Mucosa of stomach (tissue), 1 donor: ENCODE measurements around the gene PTH2.
A peak's percentile ranks its signal among the peaks of the same experiment; 100 is the strongest.

Experiments
- H3K27me3 ChIP-seq: one replicate; pipeline ENCODE4 v1.7.0; 2013; ENCODE audit warnings: mild to moderate bottlenecking, low read length; ENCODE audit not compliant: control insufficient read depth, insufficient read depth
- H3K36me3 ChIP-seq: one replicate; pipeline ENCODE4 v1.7.0; 2013; ENCODE audit warnings: low read length; ENCODE audit not compliant: control insufficient read depth, insufficient read depth
- H3K4me1 ChIP-seq: one replicate; pipeline ENCODE4 v1.7.0; 2013; ENCODE audit warnings: mild to moderate bottlenecking, low read length; ENCODE audit not compliant: control insufficient read depth, insufficient read depth
- H3K4me3 ChIP-seq: one replicate; pipeline ENCODE4 v1.7.0; 2013; ENCODE audit warnings: low read length
- H3K9ac ChIP-seq: one replicate; pipeline ENCODE4 v1.7.0; 2013; ENCODE audit warnings: mild to moderate bottlenecking, low read length, moderate library complexity
- H3K9me3 ChIP-seq: one replicate; pipeline ENCODE4 v1.7.0; 2013; ENCODE audit warnings: mild to moderate bottlenecking, low read length, moderate library complexity; ENCODE audit not compliant: control insufficient read depth
- donor health status: Pancreatic carcinoma.

The PTH2 gene

GRCh38 chr19:49459388-49459787 is 36.1 kb upstream of the PTH2 start:
- H3K9ac ChIP-seq = no peak overlapping the region
- H3K4me3 ChIP-seq = no peak overlapping the region
- no peaks in the 10 kb centered on the region for H3K27me3 ChIP-seq
- H3K36me3 ChIP-seq = no peaks in the 10 kb centered on the region
- no peaks in the 10 kb centered on the region for H3K9me3 ChIP-seq
- peaks cover 5% of the 10 kb centered on the region for H3K4me1 ChIP-seq

DNA sequence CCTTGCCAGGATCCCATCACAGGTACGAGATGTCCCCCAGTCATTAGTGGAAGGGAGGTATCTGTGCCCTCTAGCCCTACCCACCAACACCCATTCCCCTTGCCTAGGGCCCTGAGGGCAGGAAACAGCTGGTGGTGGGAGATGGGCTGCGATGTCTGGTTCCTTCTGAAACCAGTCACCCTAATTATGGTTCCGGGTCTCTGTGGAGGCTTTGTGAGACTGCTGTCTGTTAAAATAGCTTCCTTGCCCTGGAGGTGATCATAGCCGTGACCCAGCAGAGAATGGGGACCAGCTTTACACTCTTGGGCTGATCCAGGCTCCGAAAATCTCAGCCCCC is 35.3 kb upstream of the PTH2 start:
- H3K27me3 ChIP-seq = no peaks in the 10 kb centered on the region
- no peaks in the 10 kb centered on the region for H3K9me3 ChIP-seq
- H3K4me1 ChIP-seq = peaks cover 11% of the 10 kb centered on the region
- no peak overlapping the region for H3K4me3 ChIP-seq
- H3K9ac ChIP-seq = no peak overlapping the region
- no peaks in the 10 kb centered on the region for H3K36me3 ChIP-seq

- no peaks in the 10 kb centered on the region for H3K27me3 ChIP-seq
- no peaks in the 10 kb centered on the region for H3K9me3 ChIP-seq
- no peaks in the 10 kb centered on the region for H3K36me3 ChIP-seq
- no peak overlapping the region for H3K4me3 ChIP-seq
- peaks cover 15% of the 10 kb centered on the region for H3K4me1 ChIP-seq
- no peak overlapping the region for H3K9ac ChIP-seq
Observed at GRCh38 chr19:49456326-49456725, 33.1 kb upstream of the PTH2 start.

- Histone ChIP-seq H3K9ac (no peak overlapping the region), H3K36me3 (no peaks in the 10 kb centered on the region), H3K4me3 (no peak overlapping the region), H3K9me3 (no peaks in the 10 kb centered on the region), H3K4me1 (peaks cover 19% of the 10 kb centered on the region), H3K27me3 (no peaks in the 10 kb centered on the region)
Observed at GRCh38 chr19:49455773-49456172, 32.5 kb upstream of the PTH2 start.

GRCh38 chr19:49453757-49454240 is 30.6 kb upstream of the PTH2 start:
- no peaks in the 10 kb centered on the region for H3K27me3 ChIP-seq
- H3K9ac ChIP-seq = peak overlapping the region; percentile 97
- H3K36me3 ChIP-seq = peaks cover 7% of the 10 kb centered on the region
- no peaks in the 10 kb centered on the region for H3K9me3 ChIP-seq
- H3K4me1 ChIP-seq = peaks cover 22% of the 10 kb centered on the region
- peak overlapping the region; percentile 81 for H3K4me3 ChIP-seq

GRCh38 chr19:49453013-49453756 is 29.9 kb upstream of the PTH2 start, which contains the start of gene ALDH16A1:
TSS of gene ALDH16A1 (plus strand) at chr19:49453225. CDS start at chr19:49453332, 107 bp downstream.
- H3K36me3 ChIP-seq = peaks cover 9% of the 10 kb centered on the region
- peaks cover 18% of the 10 kb centered on the region for H3K4me1 ChIP-seq
- no peaks in the 10 kb centered on the region for H3K27me3 ChIP-seq
- peak within 1 kb of the TSS; percentile 97 for H3K9ac ChIP-seq
- peak within 1 kb of the TSS; percentile 81 for H3K4me3 ChIP-seq
- no peaks in the 10 kb centered on the region for H3K9me3 ChIP-seq

- H3K9ac ChIP-seq = peak within 1 kb of the TSS; percentile 97
- peaks cover 18% of the 10 kb centered on the region for H3K4me1 ChIP-seq
- no peaks in the 10 kb centered on the region for H3K9me3 ChIP-seq
- H3K36me3 ChIP-seq = peaks cover 9% of the 10 kb centered on the region
- H3K4me3 ChIP-seq = peak within 1 kb of the TSS; percentile 99
- no peaks in the 10 kb centered on the region for H3K27me3 ChIP-seq
Observed at GRCh38 chr19:49451430-49452181, 28.4 kb upstream of the PTH2 start, which contains the start of gene PIH1D1. TSS of gene PIH1D1 (minus strand) at chr19:49451814. CDS start at chr19:49451574, 240 bp downstream.

GRCh38 chr19:49450405-49450804 is 27.2 kb upstream of the PTH2 start:
- peaks cover 9% of the 10 kb centered on the region for H3K36me3 ChIP-seq
- H3K27me3 ChIP-seq = no peaks in the 10 kb centered on the region
- H3K4me1 ChIP-seq = peaks cover 18% of the 10 kb centered on the region
- H3K4me3 ChIP-seq = peak overlapping the region; percentile 8
- H3K9me3 ChIP-seq = no peaks in the 10 kb centered on the region
- peak overlapping the region; percentile 95 for H3K9ac ChIP-seq

DNA sequence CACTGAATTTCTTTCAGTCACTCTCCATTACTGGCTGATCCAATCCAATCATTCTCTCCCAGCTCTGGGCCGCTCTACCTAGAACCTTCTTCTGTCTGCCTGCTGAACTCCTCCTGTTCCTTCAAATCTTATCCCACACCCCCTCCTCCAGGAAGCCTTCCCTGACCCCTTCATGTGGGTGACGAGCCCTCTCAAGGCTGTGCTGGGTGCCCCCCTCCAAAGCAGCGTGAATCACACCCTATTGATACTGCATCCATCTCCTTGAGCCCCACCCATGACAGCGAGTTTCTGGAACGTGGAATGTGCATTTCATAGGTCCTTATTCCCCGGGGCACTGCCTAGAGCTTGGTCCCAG is 25.2 kb upstream of the PTH2 start:
- Histone ChIP-seq H3K27me3 (no peaks in the 10 kb centered on the region), H3K4me3 (no peak overlapping the region), H3K4me1 (peaks cover 12% of the 10 kb centered on the region), H3K36me3 (peaks cover 9% of the 10 kb centered on the region), H3K9ac (no peak overlapping the region), H3K9me3 (no peaks in the 10 kb centered on the region)

DNA sequence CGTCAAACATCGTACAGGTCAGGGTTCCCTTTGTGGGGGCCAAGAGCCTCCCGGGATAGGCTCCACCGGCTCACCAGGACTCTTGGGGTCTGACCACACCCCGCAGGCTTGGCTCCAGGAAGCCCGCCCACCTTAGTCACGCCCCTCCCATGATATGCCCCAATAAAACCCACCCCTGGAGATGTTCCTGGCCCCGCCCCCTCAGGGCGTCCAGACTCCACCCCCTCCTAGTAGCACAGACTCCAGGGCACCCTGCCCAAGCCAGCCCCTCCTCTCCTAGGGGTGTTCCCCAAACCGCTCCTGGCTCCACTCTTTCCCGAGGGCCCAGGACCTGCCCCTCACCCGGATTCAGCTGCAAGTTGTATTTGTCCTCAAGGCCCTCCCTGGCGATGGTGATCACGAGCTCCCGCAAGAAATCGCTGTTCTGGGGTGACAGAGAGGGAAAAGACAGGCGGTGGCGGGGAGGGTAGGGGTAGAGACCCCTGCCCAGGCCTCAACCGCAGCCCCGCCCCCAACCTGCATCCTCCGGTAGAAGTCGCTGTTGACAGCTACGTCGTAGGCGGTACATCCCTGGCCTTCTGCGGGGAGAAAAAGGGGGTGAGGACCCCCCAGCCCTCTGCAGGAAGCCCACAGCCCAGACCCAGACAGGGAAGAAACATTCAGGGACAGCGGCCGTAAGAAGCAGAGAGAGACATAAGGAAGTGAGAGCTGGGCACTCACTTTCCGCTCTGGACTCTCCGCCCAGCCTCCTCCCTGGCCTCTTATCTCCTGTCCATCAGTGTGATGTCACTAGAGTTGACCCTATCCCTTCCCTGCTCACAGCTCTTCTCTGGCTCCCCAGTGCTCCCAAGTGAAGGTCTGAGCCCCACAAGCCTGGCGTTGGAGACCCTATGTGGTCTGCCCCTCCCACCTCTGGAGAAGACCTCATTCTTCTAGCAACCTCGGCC is 24.5 kb upstream of the PTH2 start:
- H3K4me3 ChIP-seq = no peak overlapping the region

DNA sequence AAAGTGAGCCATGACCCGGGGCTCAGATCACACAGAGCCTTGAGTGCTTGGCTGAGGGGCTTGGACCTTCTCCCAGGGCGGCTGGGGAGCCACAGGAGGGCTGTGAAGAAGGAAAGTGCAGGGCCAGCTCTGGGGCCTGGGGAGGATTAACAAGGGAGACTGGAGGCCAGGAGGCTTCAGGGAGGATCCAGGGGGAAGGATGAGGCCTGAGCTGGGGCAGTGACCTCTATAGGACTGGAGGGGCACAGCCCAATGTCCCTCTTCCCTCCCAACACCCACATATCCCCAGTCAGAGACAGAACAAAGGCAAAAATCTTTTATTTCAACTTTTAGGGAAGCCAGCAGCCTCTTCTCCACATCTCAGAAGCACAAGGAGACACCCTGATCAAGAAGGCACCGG is 22.8 kb upstream of the PTH2 start:
- no peaks in the 10 kb centered on the region for H3K9me3 ChIP-seq
- peaks cover 14% of the 10 kb centered on the region for H3K27me3 ChIP-seq
- H3K4me1 ChIP-seq = peaks cover 10% of the 10 kb centered on the region
- H3K4me3 ChIP-seq = no peak overlapping the region
- H3K9ac ChIP-seq = no peak overlapping the region
- peaks cover 9% of the 10 kb centered on the region for H3K36me3 ChIP-seq

More for the DNA sequence above, 24.5 kb upstream of the PTH2 start:
- H3K4me1 ChIP-seq = peaks cover 12% of the 10 kb centered on the region
- no peaks in the 10 kb centered on the region for H3K9me3 ChIP-seq
- H3K27me3 ChIP-seq = no peaks in the 10 kb centered on the region
- no peak overlapping the region for H3K9ac ChIP-seq
- H3K36me3 ChIP-seq = peaks cover 9% of the 10 kb centered on the region
